NCI-H2196 treated with DMSO at 0.1 percent for 48 hours (cell line): ENCODE data around the gene ACER3.

Experiments
- DNase-seq: peaks from one replicate; lab custom pipeline; 2025; ENCODE audit not compliant: unreplicated experiment; lab: John Stamatoyannopoulos, UW

The ACER3 gene

DNA sequence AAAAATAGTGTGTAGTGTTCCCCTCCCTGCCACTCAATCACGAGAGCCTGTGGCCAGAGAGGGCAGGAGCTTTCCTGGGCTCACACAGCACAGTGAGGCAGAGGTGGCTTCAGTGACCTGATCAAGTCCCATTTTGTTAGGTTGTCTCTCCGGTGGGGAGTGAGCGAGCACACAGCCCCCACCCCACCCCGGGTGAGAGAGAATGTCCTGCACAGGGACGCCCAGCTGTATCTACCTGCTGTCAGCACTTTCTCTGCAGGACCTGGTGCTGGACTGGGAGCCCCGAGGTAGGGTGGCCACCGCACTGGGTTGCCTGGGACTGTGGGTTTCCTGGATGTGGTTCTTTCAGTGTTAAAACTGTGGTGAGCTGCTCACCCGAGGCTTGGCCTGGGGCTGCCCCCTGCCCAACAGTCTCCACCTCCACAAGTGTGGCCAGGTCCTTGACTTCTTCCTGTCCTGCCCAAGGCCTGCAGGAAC is 212.2 kb downstream of the ACER3 start:
- no peak for DNase-seq

DNA sequence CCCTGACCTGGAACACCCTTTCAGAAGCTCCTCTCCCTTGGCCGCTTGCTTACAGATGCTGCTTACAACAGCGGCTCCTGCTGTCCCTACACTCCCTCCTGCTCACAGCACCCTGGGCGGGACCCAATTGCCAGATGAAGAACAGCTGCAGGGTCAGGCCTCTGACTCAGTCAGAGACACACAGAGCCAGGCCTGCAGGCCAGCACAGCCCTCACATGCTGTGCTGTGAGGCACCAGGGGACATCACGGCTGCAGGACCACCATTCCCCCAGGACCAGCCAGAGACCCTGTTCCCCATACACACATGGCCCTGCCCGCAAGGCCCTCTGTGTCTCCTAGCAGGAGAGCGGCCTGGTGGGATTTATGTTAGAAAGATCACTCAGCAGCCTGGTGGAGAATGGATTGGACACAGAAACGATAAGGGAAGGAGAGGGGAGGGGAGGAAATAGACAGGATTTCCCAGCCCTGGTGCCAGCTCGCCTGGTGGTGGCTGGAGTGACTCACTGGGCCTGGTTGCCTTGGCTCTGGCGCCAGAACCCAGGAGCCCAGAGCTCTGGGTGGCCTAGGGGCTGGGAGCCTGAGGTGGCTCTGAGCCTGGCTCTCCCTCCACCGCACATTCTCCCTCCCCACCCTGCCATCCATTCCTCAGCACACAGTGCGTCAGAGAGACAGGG is 212.7 kb downstream of the ACER3 start:
- DNase-seq = peak; percentile 14

DNA sequence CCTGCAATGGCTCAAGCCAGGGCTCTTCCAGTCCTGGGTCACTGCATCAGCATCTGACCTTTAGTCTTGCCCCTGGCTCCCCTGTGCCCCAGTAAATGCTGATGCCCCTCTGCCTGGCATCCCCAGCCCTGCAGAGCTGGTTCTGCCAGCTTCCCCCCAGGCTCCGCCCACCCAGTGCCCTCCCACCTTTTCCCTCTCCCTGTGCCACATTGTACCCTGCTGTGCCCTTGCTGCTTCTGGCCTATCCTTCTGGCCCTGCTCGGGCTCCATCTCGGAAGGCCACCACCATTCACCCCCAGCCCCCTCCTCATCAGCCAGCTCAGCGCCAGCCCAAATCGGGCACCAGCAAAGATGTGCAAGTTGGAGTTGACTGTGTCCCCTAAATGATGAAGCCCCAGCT is 213.5 kb downstream of the ACER3 start:
- DNase-seq = no peak

DNA sequence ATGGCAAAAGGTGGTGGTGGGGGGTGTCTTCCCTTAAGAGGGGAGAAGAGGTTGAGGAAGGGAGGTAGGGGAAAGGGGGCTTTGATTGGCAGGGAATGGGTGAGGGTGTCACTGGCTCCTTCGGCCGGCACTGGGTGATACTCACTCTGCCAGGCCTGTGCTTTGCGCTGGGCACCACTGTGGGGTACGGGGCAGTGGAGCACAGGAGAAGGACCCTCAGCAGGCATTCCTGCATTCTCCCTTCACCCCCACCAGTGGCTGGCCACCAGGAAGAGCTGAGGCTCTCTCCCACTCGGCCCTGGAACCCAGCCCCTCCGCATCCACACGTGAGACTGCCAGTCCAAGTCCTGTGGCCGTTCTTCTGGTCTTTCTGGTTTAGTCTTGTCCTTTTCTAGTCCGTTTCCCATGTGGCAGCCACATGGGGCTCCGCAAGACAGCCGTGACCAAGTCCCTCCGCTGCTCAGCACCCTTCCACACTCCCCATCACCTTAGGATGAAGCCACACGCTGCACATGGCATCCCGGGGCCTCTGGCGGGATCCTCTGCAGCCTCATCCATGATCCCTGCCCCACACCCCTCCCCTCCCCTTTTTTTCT is 214.0 kb downstream of the ACER3 start:
- no peak for DNase-seq

DNA sequence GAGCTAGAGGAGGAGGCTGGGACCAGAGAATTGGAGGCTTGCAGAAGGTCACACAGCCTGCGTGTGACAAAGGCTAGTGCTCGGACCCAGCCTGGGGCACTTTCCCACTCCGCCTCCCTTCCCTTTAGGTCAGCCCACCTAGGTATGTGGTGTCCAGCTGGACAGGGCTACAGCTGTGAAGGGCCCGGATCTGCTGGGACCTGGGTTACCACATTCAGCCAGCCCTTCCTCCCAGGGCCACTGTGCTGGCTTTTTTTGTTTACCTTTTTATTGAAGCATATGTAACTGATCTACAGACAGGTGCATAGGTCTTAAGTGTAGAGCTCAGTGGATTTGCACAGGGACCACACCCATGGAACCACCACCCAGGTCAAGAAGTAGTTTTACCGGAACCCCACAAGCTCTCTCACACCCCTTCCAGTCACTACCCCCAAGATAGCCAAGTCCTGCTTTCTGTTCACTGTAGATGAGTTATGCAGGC is 214.7 kb downstream of the ACER3 start:
- no peak for DNase-seq
